Keratinocyte (primary cell): ENCODE data around the gene NUP214. TPM values are rescaled to one million over a fixed set of nuclear protein-coding genes. Genes with fewer than 3 reads are reported as not detected.

Experiments
- DNase-seq: peaks from one replicate; pipeline ENCODE4 v3.0.0-alpha.2; 2011; ENCODE audit warnings: low read depth, missing footprints, low spot score
- FAIRE-seq: peaks from 2 replicates; lab custom pipeline; 2011; peaks lifted over from hg19 to GRCh38; lab: Jason Lieb, UNC
- H2AFZ ChIP-seq: 2 replicates; pipeline ENCODE4 v1.6.0; 2012; ENCODE audit warnings: low read length, control low read depth, inconsistent platforms; ENCODE audit not compliant: control insufficient read depth
- H3K27ac ChIP-seq: 2 replicates; pipeline ENCODE4 v1.5.1; 2011; ENCODE audit warnings: low read length; ENCODE audit not compliant: control insufficient read depth, insufficient read depth
- H3K27me3 ChIP-seq: 3 replicates; pipeline ENCODE4 v1.6.0; 2011; ENCODE audit warnings: low read length; ENCODE audit not compliant: control insufficient read depth, insufficient read depth; ENCODE audit errors: extremely low read depth
- H3K36me3 ChIP-seq, 2 experiments: 2 replicates in 1 of 2; 3 replicates in 1 of 2; pipeline ENCODE4 v1.5.1; 2011; ENCODE audit warnings: low read length in 2 of 2, mild to moderate bottlenecking in 1 of 2; ENCODE audit not compliant: control insufficient read depth in 2 of 2, insufficient read depth in 2 of 2; ENCODE audit errors: extremely low read depth in 1 of 2
- H3K4me1 ChIP-seq: 3 replicates; pipeline ENCODE4 v1.5.1; 2011; ENCODE audit warnings: low read length; ENCODE audit not compliant: control insufficient read depth, insufficient read depth; ENCODE audit errors: extremely low read depth
- H3K4me2 ChIP-seq: 3 replicates; pipeline ENCODE4 v1.6.0; 2011; ENCODE audit warnings: low read depth, low read length; ENCODE audit not compliant: control insufficient read depth, insufficient read depth; ENCODE audit errors: extremely low read depth
- H3K4me3 ChIP-seq, 3 experiments: fragments of 200-600 bp in 1 of 3; sonication (generic) in 1 of 3; 2 replicates in 2 of 3; 3 replicates in 1 of 3; pipeline ENCODE4 v1.5.1; 2011 to 2016; ENCODE audit warnings: low read length in 3 of 3, mild to moderate bottlenecking in 3 of 3, control low read depth in 2 of 3, inconsistent platforms in 1 of 3, low read depth in 1 of 3, mixed read lengths in 1 of 3, mixed run types in 1 of 3, moderate library complexity in 1 of 3; ENCODE audit not compliant: control insufficient read depth in 2 of 3, insufficient read depth in 2 of 3; ENCODE audit errors: extremely low read depth in 1 of 3
- H3K79me2 ChIP-seq: 2 replicates; pipeline ENCODE4 v1.6.0; 2012; ENCODE audit warnings: low read length; ENCODE audit not compliant: control insufficient read depth, insufficient read depth
- H3K9ac ChIP-seq: 3 replicates; pipeline ENCODE4 v1.6.0; 2011; ENCODE audit warnings: low read length; ENCODE audit not compliant: control insufficient read depth, insufficient read depth; ENCODE audit errors: extremely low read depth
- H3K9me1 ChIP-seq: 3 replicates; pipeline ENCODE4 v1.6.0; 2011; ENCODE audit warnings: low read length; ENCODE audit not compliant: control insufficient read depth, insufficient read depth; ENCODE audit errors: extremely low read depth
- H3K9me3 ChIP-seq: 2 replicates; pipeline ENCODE4 v1.5.1; 2012; ENCODE audit warnings: low read depth, low read length; ENCODE audit not compliant: control insufficient read depth
- H4K20me1 ChIP-seq: 3 replicates; pipeline ENCODE4 v1.6.0; 2011; ENCODE audit warnings: low read length; ENCODE audit not compliant: control insufficient read depth, insufficient read depth; ENCODE audit errors: extremely low read depth
- CTCF ChIP-seq, 3 experiments: IDR thresholded peaks in 1 of 3; conservative IDR thresholded peaks in 1 of 3; optimal IDR thresholded peaks in 1 of 3; 2 replicates in 2 of 3; 3 replicates in 1 of 3; pipeline versions ENCODE3 to v1.5.1; 2011; ENCODE audit warnings: low read length in 3 of 3, mild to moderate bottlenecking in 3 of 3, moderate library complexity in 2 of 3, control low read depth in 1 of 3, inconsistent platforms in 1 of 3; ENCODE audit not compliant: insufficient read depth in 2 of 3; ENCODE audit errors: extremely low read depth in 1 of 3
- EZH2 ChIP-seq: IDR thresholded peaks from one replicate; pipeline ENCODE4 v1.6.1; 2012; ENCODE audit warnings: inconsistent platforms, mild to moderate bottlenecking, low read length, moderate library complexity
- dilution Hi-C: fragments of 300-500 bp; cut with MboI; formaldehyde crosslinking; loops from one replicate; pipeline ENCODE4 v1.7.0; 2020; ENCODE audit warnings: low sequenced_read_pairs; ENCODE audit not compliant: extremely low pct_ligation_motif_present
- polyA plus RNA-seq, 5 experiments: library from polyadenylated mRNA; depleted of rRNA in 3 of 5; stranded (reverse) in 3 of 5; stranded (forward) in 1 of 5; unstranded in 1 of 5; fragments of >200 nt; gene quantifications; 1 replicate in 1 of 5; 2 replicates in 3 of 5; 3 replicates in 1 of 5; pipeline versions ENCODE4 v1.2.1 to v1.2.3, GENCODE V29; 2011 to 2012; ENCODE audit warnings: missing spikeins in 2 of 5, low read depth in 1 of 5, low replicate concordance in 1 of 5

NUP214 gene
- polyA plus RNA-seq, 1 donor (not counting 4 experiments of a cell fraction or from before 2014, with no cell fraction given): 7.3 TPM

DNA sequence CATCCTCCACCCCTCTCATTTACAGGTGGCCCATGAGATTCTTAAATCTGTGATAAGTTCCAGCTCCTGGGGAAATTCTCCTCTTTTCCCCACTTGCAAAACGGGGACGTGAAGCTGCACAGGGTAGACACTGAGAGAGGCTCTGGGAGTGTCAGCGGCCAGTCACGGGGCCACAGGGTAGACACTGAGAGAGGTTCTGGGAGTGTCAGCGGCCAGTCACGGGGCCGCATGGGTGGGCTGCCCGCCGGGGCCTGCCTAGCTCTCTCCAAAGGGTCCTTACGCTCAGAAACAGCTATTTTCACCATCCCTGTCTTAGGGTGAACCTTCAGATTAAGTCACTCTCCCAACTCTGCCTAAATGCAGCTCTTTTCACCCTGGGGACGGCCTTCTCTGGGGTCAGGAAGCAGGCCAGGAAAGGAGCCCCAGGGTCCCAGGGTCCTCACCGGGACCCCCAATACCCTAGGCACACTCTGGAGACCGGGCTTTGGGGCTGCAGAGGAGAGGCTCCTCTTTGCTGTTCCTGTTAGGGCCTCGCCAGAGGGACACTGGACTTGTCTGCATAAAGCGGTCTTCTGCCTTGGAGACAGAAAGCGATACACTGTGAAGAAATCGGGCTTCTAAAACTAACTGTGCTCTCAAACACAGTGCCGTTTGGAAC is 149.4 kb downstream of the NUP214 start:
- no peak overlapping the region for H3K27ac ChIP-seq
- DNase-seq (no peak), FAIRE-seq (no peak)
- no peaks in the 10 kb centered on the region for H3K9me1 ChIP-seq
- dilution Hi-C loops: no loop called here
- H3K27me3 ChIP-seq: peaks cover 28% of the 10 kb centered on the region
- H3K36me3 ChIP-seq: no peaks in the 10 kb centered on the region
- TF ChIP-seq EZH2 (no peak), CTCF (optimal IDR thresholded peaks at IDR 0.05 in 1 of 3, IDR thresholded peaks at IDR 0.05 in 1 of 3, conservative IDR thresholded peaks at IDR 0.05 in 1 of 3; ENCODE audit: extremely low read depth in 1 of 3, insufficient read depth in 2 of 3, low read length in 3 of 3) (no peak)
- H3K9ac ChIP-seq: no peak overlapping the region
- no peaks in the 10 kb centered on the region for H3K9me3 ChIP-seq
- H3K79me2 ChIP-seq: no peaks in the 10 kb centered on the region
- H3K4me3 ChIP-seq: no peak overlapping the region
- no peaks in the 10 kb centered on the region for H3K4me1 ChIP-seq
- no peaks in the 10 kb centered on the region for H4K20me1 ChIP-seq
- no peak overlapping the region for H3K4me2 ChIP-seq
- no peak overlapping the region for H2AFZ ChIP-seq

DNA sequence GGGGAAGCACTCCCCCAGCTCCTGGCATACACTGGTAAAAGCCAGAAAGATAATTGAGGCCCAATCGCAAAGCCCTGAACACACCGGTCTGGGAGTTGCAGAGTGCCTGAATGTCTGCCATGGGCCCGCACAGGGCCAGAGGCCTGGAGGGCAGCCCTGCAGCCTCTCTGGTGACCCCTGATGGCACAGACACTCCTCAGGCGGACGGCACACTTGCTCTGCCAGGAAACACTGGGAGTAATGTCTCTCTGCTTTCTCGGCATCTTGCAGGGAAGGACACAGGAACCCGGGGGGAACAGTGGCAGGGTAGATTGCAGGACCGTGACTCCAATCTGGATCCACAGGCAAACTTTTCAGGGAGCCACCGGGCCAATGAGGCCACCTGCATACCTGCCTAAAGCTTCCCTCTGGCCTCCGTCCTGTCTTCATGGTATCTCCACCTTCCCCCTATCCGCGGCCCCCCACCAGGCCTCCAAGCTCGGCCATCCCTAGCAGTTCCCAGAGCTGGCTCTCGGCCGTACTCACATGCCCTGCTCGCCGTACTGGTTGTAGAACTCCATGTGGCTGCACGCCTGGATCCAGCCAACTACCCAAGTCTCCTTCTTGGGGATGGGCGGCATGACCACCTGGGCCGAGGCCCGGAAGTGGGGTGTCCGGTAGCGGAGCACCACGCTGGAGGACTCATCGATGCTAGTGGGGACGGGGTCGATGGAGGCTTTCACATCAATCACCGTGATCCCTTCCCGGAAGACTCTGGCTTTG is 150.1 kb downstream of the NUP214 start:
- FAIRE-seq (no peak), DNase-seq (no peak)
- Histone ChIP-seq H3K36me3 (no peaks in the 10 kb centered on the region), H3K27ac (no peak overlapping the region), H3K4me1 (no peaks in the 10 kb centered on the region), H3K4me3 (no peak overlapping the region), H3K79me2 (no peaks in the 10 kb centered on the region), H4K20me1 (no peaks in the 10 kb centered on the region), H3K9ac (no peak overlapping the region), H3K27me3 (peaks cover 34% of the 10 kb centered on the region), H3K9me3 (no peaks in the 10 kb centered on the region), H3K4me2 (no peak overlapping the region), H3K9me1 (no peaks in the 10 kb centered on the region), H2AFZ (no peak overlapping the region)
- no peak for TF ChIP-seq EZH2
- TF ChIP-seq CTCF (optimal IDR thresholded peaks at IDR 0.05 in 1 of 3, IDR thresholded peaks at IDR 0.05 in 1 of 3, conservative IDR thresholded peaks at IDR 0.05 in 1 of 3; ENCODE audit: extremely low read depth in 1 of 3, insufficient read depth in 2 of 3, low read length in 3 of 3): no peak
- dilution Hi-C loops: no loop called here
